Measurements from ENCODE around the gene IRAK1.

DNA sequence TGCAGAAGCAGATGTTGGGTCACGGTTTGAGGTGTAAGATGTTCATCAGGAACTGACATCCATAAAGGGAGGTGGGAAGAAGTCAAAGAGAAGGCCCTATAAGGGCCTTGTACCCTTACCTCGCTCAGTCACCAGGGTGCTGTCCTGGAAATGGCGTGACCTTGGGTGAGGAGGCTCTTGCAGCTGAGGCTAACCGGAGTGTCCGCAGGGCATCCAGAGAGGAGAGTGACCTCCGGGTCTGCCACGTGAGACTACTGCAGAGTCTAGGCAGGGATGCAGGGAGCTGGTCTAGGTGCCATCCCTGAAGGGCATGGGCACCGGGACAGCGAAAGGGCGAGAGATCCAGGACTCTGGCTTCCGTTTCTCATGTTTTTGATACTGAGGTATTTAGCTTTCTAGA, 28.7 kb upstream of the IRAK1 start:
- TF ChIP-seq, protein P1, sequence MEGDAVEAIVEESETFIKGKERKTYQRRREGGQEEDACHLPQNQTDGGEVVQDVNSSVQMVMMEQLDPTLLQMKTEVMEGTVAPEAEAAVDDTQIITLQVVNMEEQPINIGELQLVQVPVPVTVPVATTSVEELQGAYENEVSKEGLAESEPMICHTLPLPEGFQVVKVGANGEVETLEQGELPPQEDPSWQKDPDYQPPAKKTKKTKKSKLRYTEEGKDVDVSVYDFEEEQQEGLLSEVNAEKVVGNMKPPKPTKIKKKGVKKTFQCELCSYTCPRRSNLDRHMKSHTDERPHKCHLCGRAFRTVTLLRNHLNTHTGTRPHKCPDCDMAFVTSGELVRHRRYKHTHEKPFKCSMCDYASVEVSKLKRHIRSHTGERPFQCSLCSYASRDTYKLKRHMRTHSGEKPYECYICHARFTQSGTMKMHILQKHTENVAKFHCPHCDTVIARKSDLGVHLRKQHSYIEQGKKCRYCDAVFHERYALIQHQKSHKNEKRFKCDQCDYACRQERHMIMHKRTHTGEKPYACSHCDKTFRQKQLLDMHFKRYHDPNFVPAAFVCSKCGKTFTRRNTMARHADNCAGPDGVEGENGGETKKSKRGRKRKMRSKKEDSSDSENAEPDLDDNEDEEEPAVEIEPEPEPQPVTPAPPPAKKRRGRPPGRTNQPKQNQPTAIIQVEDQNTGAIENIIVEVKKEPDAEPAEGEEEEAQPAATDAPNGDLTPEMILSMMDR (IDR thresholded peaks at IDR 0.05 in 2 of 3, conservative IDR thresholded peaks at IDR 0.05 in 1 of 3; ENCODE audit: insufficient read depth in 2 of 3, low read depth in 1 of 3, low read length in 3 of 3), result no peak
- TF ChIP-seq SMARCC2 (IDR thresholded peaks at IDR 0.05; ENCODE audit: low read depth) (no peak), NFE2 (IDR thresholded peaks at IDR 0.05; ENCODE audit: low read depth) (no peak), RNF2 (IDR thresholded peaks at IDR 0.05) (no peak), ZNF212 (CRISPR knock-in tag; IDR thresholded peaks at IDR 0.05) (no peak), POLR2A (conservative IDR thresholded peaks at IDR 0.05) (no peak)
- TF ChIP-seq, protein P2, sequence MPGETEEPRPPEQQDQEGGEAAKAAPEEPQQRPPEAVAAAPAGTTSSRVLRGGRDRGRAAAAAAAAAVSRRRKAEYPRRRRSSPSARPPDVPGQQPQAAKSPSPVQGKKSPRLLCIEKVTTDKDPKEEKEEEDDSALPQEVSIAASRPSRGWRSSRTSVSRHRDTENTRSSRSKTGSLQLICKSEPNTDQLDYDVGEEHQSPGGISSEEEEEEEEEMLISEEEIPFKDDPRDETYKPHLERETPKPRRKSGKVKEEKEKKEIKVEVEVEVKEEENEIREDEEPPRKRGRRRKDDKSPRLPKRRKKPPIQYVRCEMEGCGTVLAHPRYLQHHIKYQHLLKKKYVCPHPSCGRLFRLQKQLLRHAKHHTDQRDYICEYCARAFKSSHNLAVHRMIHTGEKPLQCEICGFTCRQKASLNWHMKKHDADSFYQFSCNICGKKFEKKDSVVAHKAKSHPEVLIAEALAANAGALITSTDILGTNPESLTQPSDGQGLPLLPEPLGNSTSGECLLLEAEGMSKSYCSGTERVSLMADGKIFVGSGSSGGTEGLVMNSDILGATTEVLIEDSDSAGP (CRISPR knock-in tag; IDR thresholded peaks at IDR 0.05), result no peak
